Activated naive CD4-positive, alpha-beta T cell treated with anti-CD3 and anti-CD28 coated beads, Interleukin-2, amount 10 ng/mL, durations not matched to agents 7 days and 5 days (primary cell): ENCODE measurements around the gene SLC39A5.

Experiments
- CTCF ChIA-PET: fragments of 350-600 bp; sonication (Branson Sonifier 250); formaldehyde crosslinking; loops from one replicate; lab custom pipeline; 2021; ENCODE audit warnings: antibody characterized with exemption; lab: Charles Lee
- DNase-seq: peaks from one replicate; pipeline ENCODE4 v3.0.0-alpha.2; 2020
- H3K27ac Mint-ChIP-seq: one replicate; pipeline ENCODE4 v1.8.0; 2021; ENCODE audit warnings: mild to moderate bottlenecking, moderate library complexity, mixed read lengths
- H3K27me3 Mint-ChIP-seq: one replicate; pipeline ENCODE4 v1.8.0; 2021; ENCODE audit warnings: mild to moderate bottlenecking, mixed read lengths
- H3K36me3 Mint-ChIP-seq: one replicate; pipeline ENCODE4 v1.8.0; 2021; ENCODE audit warnings: mixed read lengths
- H3K4me1 Mint-ChIP-seq: one replicate; pipeline ENCODE4 v1.8.0; 2021; ENCODE audit warnings: mixed read lengths
- H3K4me3 Mint-ChIP-seq: one replicate; pipeline ENCODE4 v1.8.0; 2021; ENCODE audit warnings: mild to moderate bottlenecking, moderate library complexity, mixed read lengths
- H3K9me3 Mint-ChIP-seq: one replicate; pipeline ENCODE4 v1.8.0; 2021; ENCODE audit warnings: mixed read lengths

SLC39A5 gene

GRCh38 chr12:56198836-56199235 lies 31.0 kb upstream of the SLC39A5 start:
- H3K4me3 Mint-ChIP-seq, result no peak overlapping the region
- no peaks in the 10 kb centered on the region for H3K27me3 Mint-ChIP-seq
- no peak for DNase-seq
- CTCF ChIA-PET, result no interaction called here
- H3K9me3 Mint-ChIP-seq, result no peaks in the 10 kb centered on the region
- H3K36me3 Mint-ChIP-seq, result no peaks in the 10 kb centered on the region
- H3K27ac Mint-ChIP-seq, result no peak overlapping the region
- H3K4me1 Mint-ChIP-seq, result no peaks in the 10 kb centered on the region

- peaks cover 21% of the 10 kb centered on the region for H3K36me3 Mint-ChIP-seq
- no peaks in the 10 kb centered on the region for H3K27me3 Mint-ChIP-seq
- CTCF ChIA-PET, result interaction anchor here (0.7 to 1.6 kb wide), 2 partner anchors 13 to 42 kb away, joined by 3 read pairs; partner anchors contain the start of gene SMARCC2
- H3K9me3 Mint-ChIP-seq, result no peaks in the 10 kb centered on the region
- no peak for DNase-seq
- H3K4me3 Mint-ChIP-seq, result no peak overlapping the region
- no peak overlapping the region for H3K27ac Mint-ChIP-seq
- H3K4me1 Mint-ChIP-seq, result no peaks in the 10 kb centered on the region
Observed at GRCh38 chr12:56202366-56202765, 27.5 kb upstream of the SLC39A5 start.

GRCh38 chr12:56202838-56203237 lies 27.0 kb upstream of the SLC39A5 start:
- no peak overlapping the region for H3K27ac Mint-ChIP-seq
- DNase-seq, result no peak
- H3K9me3 Mint-ChIP-seq, result no peaks in the 10 kb centered on the region
- no peak overlapping the region for H3K4me3 Mint-ChIP-seq
- peaks cover 26% of the 10 kb centered on the region for H3K36me3 Mint-ChIP-seq
- no peaks in the 10 kb centered on the region for H3K27me3 Mint-ChIP-seq
- no peaks in the 10 kb centered on the region for H3K4me1 Mint-ChIP-seq
- CTCF ChIA-PET, result no interaction called here

- H3K27ac Mint-ChIP-seq, result no peak overlapping the region
- no peaks in the 10 kb centered on the region for H3K9me3 Mint-ChIP-seq
- H3K27me3 Mint-ChIP-seq, result no peaks in the 10 kb centered on the region
- H3K36me3 Mint-ChIP-seq, result peaks cover 30% of the 10 kb centered on the region
- H3K4me1 Mint-ChIP-seq, result no peaks in the 10 kb centered on the region
- DNase-seq, result no peak
- no peak overlapping the region for H3K4me3 Mint-ChIP-seq
- CTCF ChIA-PET, result interaction anchor here (1.4 to 4.3 kb wide), 3 partner anchors 9 to 17 kb away, joined by 3 to 34 read pairs (median 10); partner anchors contain the start of genes RNF41 and SMARCC2
Observed at GRCh38 chr12:56204275-56204674, 25.6 kb upstream of the SLC39A5 start.

GRCh38 chr12:56205445-56205844 lies 24.4 kb upstream of the SLC39A5 start:
- Mint-ChIP-seq H3K4me3 (no peak overlapping the region), H3K27me3 (no peaks in the 10 kb centered on the region), H3K36me3 (peaks cover 39% of the 10 kb centered on the region), H3K9me3 (no peaks in the 10 kb centered on the region), H3K27ac (no peak overlapping the region), H3K4me1 (no peaks in the 10 kb centered on the region)
- DNase-seq, result no peak
- CTCF ChIA-PET, result interaction anchor here (0.7 to 4.3 kb wide), 9 partner anchors 11 to 467 kb away, joined by 3 to 34 read pairs (median 4); partner anchors contain the start of gene RNF41

- no peak overlapping the region for H3K27ac Mint-ChIP-seq
- H3K4me3 Mint-ChIP-seq, result no peak overlapping the region
- H3K36me3 Mint-ChIP-seq, result peaks cover 45% of the 10 kb centered on the region
- DNase-seq, result peak; percentile 65
- no peaks in the 10 kb centered on the region for H3K27me3 Mint-ChIP-seq
- CTCF ChIA-PET, result interaction anchor here (0.6 to 4.3 kb wide), 18 partner anchors 10 to 263 kb away, joined by 3 to 34 read pairs (median 4); partner anchors contain the start of genes CNPY2, RNF41 and SMARCC2
- H3K4me1 Mint-ChIP-seq, result no peaks in the 10 kb centered on the region
- H3K9me3 Mint-ChIP-seq, result no peaks in the 10 kb centered on the region
Observed at GRCh38 chr12:56206452-56207166, 23.2 kb upstream of the SLC39A5 start.

- Mint-ChIP-seq H3K4me1 (no peaks in the 10 kb centered on the region), H3K4me3 (no peak overlapping the region), H3K27me3 (no peaks in the 10 kb centered on the region), H3K36me3 (peaks cover 51% of the 10 kb centered on the region), H3K9me3 (no peaks in the 10 kb centered on the region), H3K27ac (no peak overlapping the region)
- CTCF ChIA-PET, result interaction anchor here (1.1 to 4.3 kb wide), 7 partner anchors 11 to 256 kb away, joined by 3 to 34 read pairs (median 5); partner anchors contain the start of genes RNF41 and SMARCC2
- DNase-seq, result no peak
Observed at GRCh38 chr12:56208006-56208405, 21.8 kb upstream of the SLC39A5 start.

- H3K27me3 Mint-ChIP-seq, result no peaks in the 10 kb centered on the region
- peaks cover 50% of the 10 kb centered on the region for H3K36me3 Mint-ChIP-seq
- peaks cover 2% of the 10 kb centered on the region for H3K4me1 Mint-ChIP-seq
- no peak overlapping the region for H3K27ac Mint-ChIP-seq
- CTCF ChIA-PET, result interaction anchor here (0.6 kb wide), 1 partner anchor 361 kb away, joined by 3 read pairs; no protein-coding TSS in a partner anchor
- DNase-seq, result no peak
- no peak overlapping the region for H3K4me3 Mint-ChIP-seq
- H3K9me3 Mint-ChIP-seq, result no peaks in the 10 kb centered on the region
Observed at GRCh38 chr12:56212361-56212760, 17.5 kb upstream of the SLC39A5 start.

- H3K36me3 Mint-ChIP-seq, result peaks cover 43% of the 10 kb centered on the region
- DNase-seq, result no peak
- H3K27ac Mint-ChIP-seq, result no peak overlapping the region
- H3K27me3 Mint-ChIP-seq, result no peaks in the 10 kb centered on the region
- no peaks in the 10 kb centered on the region for H3K9me3 Mint-ChIP-seq
- H3K4me1 Mint-ChIP-seq, result peaks cover 2% of the 10 kb centered on the region
- CTCF ChIA-PET, result interaction anchor here (0.5 kb wide), 1 partner anchor 12 kb away, joined by 3 read pairs; no protein-coding TSS in a partner anchor
- no peak overlapping the region for H3K4me3 Mint-ChIP-seq
Observed at GRCh38 chr12:56213878-56214277, 16.0 kb upstream of the SLC39A5 start.

GRCh38 chr12:56216461-56216860 lies 13.4 kb upstream of the SLC39A5 start:
- Mint-ChIP-seq H3K27ac (no peak overlapping the region), H3K27me3 (no peaks in the 10 kb centered on the region), H3K4me1 (peaks cover 11% of the 10 kb centered on the region), H3K4me3 (no peak overlapping the region), H3K9me3 (no peaks in the 10 kb centered on the region), H3K36me3 (peaks cover 27% of the 10 kb centered on the region)
- no peak for DNase-seq
- CTCF ChIA-PET, result interaction anchor here (0.6 to 1.2 kb wide), 3 partner anchors 10 to 319 kb away, joined by 3 to 6 read pairs (median 3); no protein-coding TSS in a partner anchor

GRCh38 chr12:56219840-56220239 lies 10.0 kb upstream of the SLC39A5 start:
- no peaks in the 10 kb centered on the region for H3K27me3 Mint-ChIP-seq

GRCh38 chr12:56220611-56221231 lies 9.1 kb upstream of the SLC39A5 start:
- no peaks in the 10 kb centered on the region for H3K27me3 Mint-ChIP-seq
- DNase-seq, result no peak
- peak overlapping the region; percentile 99 for H3K4me3 Mint-ChIP-seq
- no peaks in the 10 kb centered on the region for H3K9me3 Mint-ChIP-seq
- H3K27ac Mint-ChIP-seq, result peak overlapping the region; percentile 93
- peaks cover 8% of the 10 kb centered on the region for H3K36me3 Mint-ChIP-seq
- CTCF ChIA-PET, result interaction anchor here (1.3 to 4.1 kb wide), 4 partner anchors 14 to 102 kb away, joined by 6 to 34 read pairs (median 16); partner anchors contain the start of genes SMARCC2 and ZC3H10
- H3K4me1 Mint-ChIP-seq, result peaks cover 49% of the 10 kb centered on the region

More at GRCh38 chr12:56219840-56220239, 10.0 kb upstream of the SLC39A5 start:
- Mint-ChIP-seq H3K4me1 (peaks cover 41% of the 10 kb centered on the region), H3K9me3 (no peaks in the 10 kb centered on the region), H3K27ac (no peak overlapping the region), H3K4me3 (no peak overlapping the region), H3K36me3 (peaks cover 13% of the 10 kb centered on the region)
- CTCF ChIA-PET, result interaction anchor here (4.1 kb wide), 1 partner anchor 13 kb away, joined by 34 read pairs; no protein-coding TSS in a partner anchor
- no peak for DNase-seq

- H3K4me3 Mint-ChIP-seq, result peak overlapping the region; percentile 99
- H3K36me3 Mint-ChIP-seq, result peaks cover 11% of the 10 kb centered on the region
- CTCF ChIA-PET, result interaction anchor here (0.8 to 4.1 kb wide), 11 partner anchors 15 to 281 kb away, joined by 3 to 34 read pairs (median 5); partner anchors contain the start of genes ESYT1, SMARCC2 and ZC3H10
- no peak for DNase-seq
- peaks cover 54% of the 10 kb centered on the region for H3K4me1 Mint-ChIP-seq
- H3K27ac Mint-ChIP-seq, result peak overlapping the region; percentile 93
- H3K9me3 Mint-ChIP-seq, result no peaks in the 10 kb centered on the region
- no peaks in the 10 kb centered on the region for H3K27me3 Mint-ChIP-seq
Observed at GRCh38 chr12:56221232-56221756, 8.6 kb upstream of the SLC39A5 start.
